ENCODE results near the gene KIT.

The KIT gene

GRCh38 chr4:54659749-54660535 is 2.2 kb downstream of the KIT start:
- Histone ChIP-seq H3K4me3 (ENCODE audit: insufficient read depth, low read depth, low read length, poor library complexity, severe bottlenecking) (no peak overlapping the region), H3K9me3 (ENCODE audit: control insufficient read depth, low read length) (no peaks in the 10 kb centered on the region), H3K27ac (ENCODE audit: insufficient read depth, low read length, poor library complexity, severe bottlenecking) (no peak overlapping the region), H3K36me3 (ENCODE audit: control insufficient read depth, insufficient read depth, low read length) (no peaks in the 10 kb centered on the region), H3K4me1 (ENCODE audit: control insufficient read depth, insufficient read depth, low read length, poor library complexity, severe bottlenecking) (no peaks in the 10 kb centered on the region), H3K27me3 (replicated peaks; ENCODE audit: control insufficient read depth, insufficient read depth, low read length, poor library complexity, severe bottlenecking) (peaks cover 12% of the 10 kb centered on the region)
- DNase-seq = no peak

GRCh38 chr4:54660591-54660990 is 2.8 kb downstream of the KIT start:
- Histone ChIP-seq H3K27me3 (replicated peaks; ENCODE audit: control insufficient read depth, insufficient read depth, low read length, poor library complexity, severe bottlenecking) (peaks cover 12% of the 10 kb centered on the region), H3K4me3 (ENCODE audit: insufficient read depth, low read depth, low read length, poor library complexity, severe bottlenecking) (no peak overlapping the region), H3K9me3 (ENCODE audit: control insufficient read depth, low read length) (no peaks in the 10 kb centered on the region), H3K36me3 (ENCODE audit: control insufficient read depth, insufficient read depth, low read length) (no peaks in the 10 kb centered on the region), H3K4me1 (ENCODE audit: control insufficient read depth, insufficient read depth, low read length, poor library complexity, severe bottlenecking) (no peaks in the 10 kb centered on the region), H3K27ac (ENCODE audit: insufficient read depth, low read length, poor library complexity, severe bottlenecking) (no peak overlapping the region)
- DNase-seq = no peak

GRCh38 chr4:54661169-54661568 is 3.4 kb downstream of the KIT start:
- Histone ChIP-seq H3K27me3 (replicated peaks; ENCODE audit: control insufficient read depth, insufficient read depth, low read length, poor library complexity, severe bottlenecking) (peaks cover 12% of the 10 kb centered on the region), H3K36me3 (ENCODE audit: control insufficient read depth, insufficient read depth, low read length) (no peaks in the 10 kb centered on the region), H3K4me1 (ENCODE audit: control insufficient read depth, insufficient read depth, low read length, poor library complexity, severe bottlenecking) (no peaks in the 10 kb centered on the region), H3K27ac (ENCODE audit: insufficient read depth, low read length, poor library complexity, severe bottlenecking) (no peak overlapping the region), H3K4me3 (ENCODE audit: insufficient read depth, low read depth, low read length, poor library complexity, severe bottlenecking) (no peak overlapping the region), H3K9me3 (ENCODE audit: control insufficient read depth, low read length) (no peaks in the 10 kb centered on the region)
- no peak for DNase-seq

GRCh38 chr4:54661686-54662085 is 3.9 kb downstream of the KIT start:
- H3K27ac ChIP-seq (ENCODE audit: insufficient read depth, low read length, poor library complexity, severe bottlenecking) = no peak overlapping the region

GRCh38 chr4:54662123-54662522 is 4.4 kb downstream of the KIT start:
- no peaks in the 10 kb centered on the region for H3K36me3 ChIP-seq (ENCODE audit: control insufficient read depth, insufficient read depth, low read length)
- no peaks in the 10 kb centered on the region for H3K9me3 ChIP-seq (ENCODE audit: control insufficient read depth, low read length)
- H3K4me1 ChIP-seq (ENCODE audit: control insufficient read depth, insufficient read depth, low read length, poor library complexity, severe bottlenecking) = no peaks in the 10 kb centered on the region
- no peak overlapping the region for H3K27ac ChIP-seq (ENCODE audit: insufficient read depth, low read length, poor library complexity, severe bottlenecking)
- no peak for DNase-seq
- peaks cover 12% of the 10 kb centered on the region for H3K27me3 ChIP-seq (replicated peaks; ENCODE audit: control insufficient read depth, insufficient read depth, low read length, poor library complexity, severe bottlenecking)
- no peak overlapping the region for H3K4me3 ChIP-seq (ENCODE audit: insufficient read depth, low read depth, low read length, poor library complexity, severe bottlenecking)

More at GRCh38 chr4:54661686-54662085, 3.9 kb downstream of the KIT start:
- DNase-seq = no peak
- Histone ChIP-seq H3K9me3 (ENCODE audit: control insufficient read depth, low read length) (no peaks in the 10 kb centered on the region), H3K4me3 (ENCODE audit: insufficient read depth, low read depth, low read length, poor library complexity, severe bottlenecking) (no peak overlapping the region), H3K27me3 (replicated peaks; ENCODE audit: control insufficient read depth, insufficient read depth, low read length, poor library complexity, severe bottlenecking) (peaks cover 12% of the 10 kb centered on the region), H3K4me1 (ENCODE audit: control insufficient read depth, insufficient read depth, low read length, poor library complexity, severe bottlenecking) (no peaks in the 10 kb centered on the region), H3K36me3 (ENCODE audit: control insufficient read depth, insufficient read depth, low read length) (no peaks in the 10 kb centered on the region)

GRCh38 chr4:54662901-54663585 is 5.3 kb downstream of the KIT start:
- no peak overlapping the region for H3K27ac ChIP-seq (ENCODE audit: insufficient read depth, low read length, poor library complexity, severe bottlenecking)
- no peaks in the 10 kb centered on the region for H3K4me1 ChIP-seq (ENCODE audit: control insufficient read depth, insufficient read depth, low read length, poor library complexity, severe bottlenecking)
- H3K36me3 ChIP-seq (ENCODE audit: control insufficient read depth, insufficient read depth, low read length) = no peaks in the 10 kb centered on the region
- no peaks in the 10 kb centered on the region for H3K9me3 ChIP-seq (ENCODE audit: control insufficient read depth, low read length)
- DNase-seq = no peak
- peaks cover 8% of the 10 kb centered on the region for H3K27me3 ChIP-seq (replicated peaks; ENCODE audit: control insufficient read depth, insufficient read depth, low read length, poor library complexity, severe bottlenecking)
- no peak overlapping the region for H3K4me3 ChIP-seq (ENCODE audit: insufficient read depth, low read depth, low read length, poor library complexity, severe bottlenecking)

- no peak overlapping the region for H3K4me3 ChIP-seq (ENCODE audit: insufficient read depth, low read depth, low read length, poor library complexity, severe bottlenecking)
- no peaks in the 10 kb centered on the region for H3K36me3 ChIP-seq (ENCODE audit: control insufficient read depth, insufficient read depth, low read length)
- H3K4me1 ChIP-seq (ENCODE audit: control insufficient read depth, insufficient read depth, low read length, poor library complexity, severe bottlenecking) = no peaks in the 10 kb centered on the region
- H3K27ac ChIP-seq (ENCODE audit: insufficient read depth, low read length, poor library complexity, severe bottlenecking) = no peak overlapping the region
- H3K27me3 ChIP-seq (replicated peaks; ENCODE audit: control insufficient read depth, insufficient read depth, low read length, poor library complexity, severe bottlenecking) = peaks cover 1% of the 10 kb centered on the region
- H3K9me3 ChIP-seq (ENCODE audit: control insufficient read depth, low read length) = no peaks in the 10 kb centered on the region
- no peak for DNase-seq
These were observed 6.6 kb downstream of the KIT start for GRCh38 chr4:54664400-54664799.

GRCh38 chr4:54668014-54668611 is 10.4 kb downstream of the KIT start:
- Histone ChIP-seq H3K9me3 (ENCODE audit: control insufficient read depth, low read length) (no peaks in the 10 kb centered on the region), H3K27ac (ENCODE audit: insufficient read depth, low read length, poor library complexity, severe bottlenecking) (no peak overlapping the region), H3K36me3 (ENCODE audit: control insufficient read depth, insufficient read depth, low read length) (no peaks in the 10 kb centered on the region), H3K27me3 (replicated peaks; ENCODE audit: control insufficient read depth, insufficient read depth, low read length, poor library complexity, severe bottlenecking) (no peaks in the 10 kb centered on the region), H3K4me1 (ENCODE audit: control insufficient read depth, insufficient read depth, low read length, poor library complexity, severe bottlenecking) (no peaks in the 10 kb centered on the region), H3K4me3 (ENCODE audit: insufficient read depth, low read depth, low read length, poor library complexity, severe bottlenecking) (no peak overlapping the region)
- no peak for DNase-seq

- no peaks in the 10 kb centered on the region for H3K36me3 ChIP-seq (ENCODE audit: control insufficient read depth, insufficient read depth, low read length)
- H3K4me3 ChIP-seq (ENCODE audit: insufficient read depth, low read depth, low read length, poor library complexity, severe bottlenecking) = no peak overlapping the region
- DNase-seq = no peak
- H3K27ac ChIP-seq (ENCODE audit: insufficient read depth, low read length, poor library complexity, severe bottlenecking) = no peak overlapping the region
- no peaks in the 10 kb centered on the region for H3K9me3 ChIP-seq (ENCODE audit: control insufficient read depth, low read length)
- H3K4me1 ChIP-seq (ENCODE audit: control insufficient read depth, insufficient read depth, low read length, poor library complexity, severe bottlenecking) = no peaks in the 10 kb centered on the region
- no peaks in the 10 kb centered on the region for H3K27me3 ChIP-seq (replicated peaks; ENCODE audit: control insufficient read depth, insufficient read depth, low read length, poor library complexity, severe bottlenecking)
These were observed 12.1 kb downstream of the KIT start for GRCh38 chr4:54669831-54670230.
